Duodenal mucosa (tissue), 2 donors: Measurements from ENCODE around the gene SBF1.
A peak's percentile ranks its signal among the peaks of the same experiment; 100 is the strongest.
"Not testable (repeated sequence)": the region's sequence is repeated elsewhere in the genome, so short reads cannot be mapped to it uniquely, and the experiment has no call there.

Experiments
- H3K27ac ChIP-seq: one replicate; pipeline ENCODE4 v1.7.0; 2013; ENCODE audit warnings: low read depth, low read length
- H3K27me3 ChIP-seq, 2 donors: one replicate each; pipeline ENCODE4 v1.7.0; 2013; ENCODE audit warnings: low read length in 2 of 2, control low read depth in 1 of 2; ENCODE audit not compliant: insufficient read depth in 2 of 2, control insufficient read depth in 1 of 2
- H3K36me3 ChIP-seq, 2 donors: one replicate each; pipeline ENCODE4 v1.7.0; 2013; ENCODE audit warnings: low read length in 2 of 2, control low read depth in 1 of 2; ENCODE audit not compliant: insufficient read depth in 2 of 2, control insufficient read depth in 1 of 2
- H3K4me1 ChIP-seq, 2 donors: one replicate each; pipeline ENCODE4 v1.7.0; 2013; ENCODE audit warnings: low read length in 2 of 2, control low read depth in 1 of 2; ENCODE audit not compliant: insufficient read depth in 2 of 2, control insufficient read depth in 1 of 2
- H3K4me3 ChIP-seq, 2 donors: one replicate each; pipeline ENCODE4 v1.7.0; 2013; ENCODE audit warnings: low read length in 2 of 2, low read depth in 1 of 2
- H3K9ac ChIP-seq, 2 donors: one replicate each; pipeline ENCODE4 v1.7.0; 2013; ENCODE audit warnings: low read length in 2 of 2, low read depth in 1 of 2
- H3K9me3 ChIP-seq, 2 donors: one replicate each; pipeline ENCODE4 v1.7.0; 2013; ENCODE audit warnings: low read length in 2 of 2, control low read depth in 1 of 2; ENCODE audit not compliant: control insufficient read depth in 1 of 2

SBF1 gene

DNA sequence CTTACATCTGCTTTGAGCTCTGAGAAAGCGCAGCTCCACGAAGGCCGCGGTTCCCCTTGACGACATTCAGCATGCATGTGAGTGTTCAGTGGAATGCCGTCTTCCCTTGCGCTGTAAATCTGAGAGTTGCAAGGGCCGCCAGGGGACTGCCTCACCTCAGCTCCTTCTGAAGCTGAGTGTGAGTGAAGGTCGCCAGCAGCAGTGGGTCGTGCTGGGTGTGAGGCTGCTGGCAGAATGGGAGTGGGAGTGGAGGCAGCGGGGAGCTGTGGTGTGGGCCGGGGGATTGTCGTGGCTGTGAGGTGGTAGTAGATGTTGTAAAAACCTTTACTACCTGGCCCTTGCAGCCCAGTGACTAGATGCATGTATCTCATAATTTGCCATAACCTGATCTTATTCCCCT is 66.5 kb downstream of the SBF1 start:
- Histone ChIP-seq H3K9me3 (no peaks in the 10 kb centered on the region), H3K36me3 (peaks cover 7 to 30% of the 10 kb centered on the region in 2 donors), H3K27ac (no peak overlapping the region), H3K9ac (no peak overlapping the region), H3K4me1 (no peaks in the 10 kb centered on the region), H3K4me3 (no peak overlapping the region), H3K27me3 (no peaks in the 10 kb centered on the region)

DNA sequence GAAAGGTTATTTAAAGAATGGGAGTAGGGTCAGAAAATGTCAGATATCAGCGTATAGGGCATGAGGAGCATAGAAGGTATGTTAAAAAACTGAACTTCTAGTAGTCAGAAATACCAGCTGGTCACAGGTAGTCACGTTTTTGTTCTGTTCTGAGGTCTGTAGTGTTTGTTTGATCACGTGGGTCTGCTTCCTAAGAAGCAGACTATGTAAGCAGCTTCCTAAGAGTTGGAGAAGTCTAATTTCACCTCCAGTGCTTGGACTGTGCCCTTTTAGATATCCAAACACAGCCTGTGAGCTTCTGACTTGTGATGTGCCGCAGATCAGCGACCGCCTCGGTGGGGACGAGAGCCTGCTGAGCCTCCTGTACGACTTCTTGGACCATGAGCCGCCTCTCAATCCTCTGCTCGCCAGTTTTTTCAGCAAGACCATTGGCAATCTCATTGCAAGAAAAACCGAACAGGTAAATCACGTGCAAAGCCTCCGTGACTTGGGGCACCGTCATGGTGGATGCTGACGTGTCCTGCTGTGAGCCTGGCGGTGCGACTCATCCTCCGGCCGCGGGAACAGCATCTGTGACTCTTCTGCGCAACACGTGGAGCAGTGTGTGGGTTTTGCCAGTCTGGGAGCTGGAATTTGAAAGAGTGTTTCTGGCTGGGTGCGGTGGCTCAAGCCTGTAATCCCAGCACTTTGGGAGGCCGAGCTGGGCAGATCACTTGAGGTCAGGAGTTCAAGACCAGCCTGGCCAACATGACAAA is 68.2 kb downstream of the SBF1 start:
- H3K9me3 ChIP-seq: no peaks in the 10 kb centered on the region
- peaks cover 7 to 28% of the 10 kb centered on the region in 2 donors for H3K36me3 ChIP-seq
- H3K27me3 ChIP-seq: no peaks in the 10 kb centered on the region
- H3K4me1 ChIP-seq: no peaks in the 10 kb centered on the region
- H3K27ac ChIP-seq: no peak overlapping the region
- no peak overlapping the region for H3K9ac ChIP-seq
- no peak overlapping the region for H3K4me3 ChIP-seq

DNA sequence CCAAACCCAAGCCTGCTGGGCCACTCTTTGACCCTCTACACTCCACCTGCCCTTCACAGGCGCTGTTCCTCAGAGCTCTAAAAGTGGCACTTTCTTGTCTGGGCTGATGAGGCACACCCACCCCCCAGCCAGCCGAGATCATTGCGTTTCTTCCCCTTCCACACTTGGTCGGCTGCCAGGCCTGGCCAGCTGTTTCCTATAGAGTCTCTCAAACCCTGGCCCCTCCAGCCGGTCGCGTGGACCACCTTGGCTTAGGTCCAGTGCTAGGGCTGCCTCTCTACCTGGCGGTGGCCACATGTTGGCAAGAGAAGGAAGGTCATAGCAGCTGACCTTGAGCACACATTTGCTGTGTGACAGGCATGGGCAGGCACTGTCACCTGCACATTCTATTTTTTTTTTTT is 71.1 kb downstream of the SBF1 start:
- Histone ChIP-seq H3K9me3 (no peaks in the 10 kb centered on the region), H3K27me3 (no peaks in the 10 kb centered on the region), H3K9ac (no peak overlapping the region), H3K36me3 (peaks cover 7 to 25% of the 10 kb centered on the region in 2 donors), H3K4me1 (peaks cover 0 to 9% of the 10 kb centered on the region in 2 donors), H3K27ac (no peak overlapping the region), H3K4me3 (no peak overlapping the region)

DNA sequence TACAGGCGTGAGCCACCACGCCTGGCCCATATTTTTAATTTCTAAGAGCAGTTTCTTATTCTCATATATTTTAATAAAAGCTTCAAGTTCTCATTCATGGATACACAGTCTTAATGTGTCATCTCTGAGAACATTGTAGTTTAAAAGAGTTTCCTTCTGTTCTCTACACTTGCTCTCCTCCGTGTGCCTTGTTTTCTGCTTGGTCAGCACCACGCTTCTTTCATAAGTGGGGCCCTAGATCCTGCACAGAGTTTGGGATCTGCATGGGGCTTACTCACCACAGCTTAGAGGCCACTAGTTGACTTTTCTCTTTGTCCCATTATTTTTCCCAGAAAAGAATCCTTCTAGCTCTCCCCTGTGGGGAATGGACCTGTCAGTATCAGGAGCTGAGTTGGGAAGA is 72.9 kb downstream of the SBF1 start:
- Histone ChIP-seq H3K27me3 (no peaks in the 10 kb centered on the region), H3K27ac (no peak overlapping the region), H3K9ac (no peak overlapping the region), H3K4me1 (peaks cover 5 to 13% of the 10 kb centered on the region in 2 donors), H3K36me3 (peaks cover 6 to 11% of the 10 kb centered on the region in 2 donors), H3K9me3 (no peaks in the 10 kb centered on the region), H3K4me3 (no peak overlapping the region)

DNA sequence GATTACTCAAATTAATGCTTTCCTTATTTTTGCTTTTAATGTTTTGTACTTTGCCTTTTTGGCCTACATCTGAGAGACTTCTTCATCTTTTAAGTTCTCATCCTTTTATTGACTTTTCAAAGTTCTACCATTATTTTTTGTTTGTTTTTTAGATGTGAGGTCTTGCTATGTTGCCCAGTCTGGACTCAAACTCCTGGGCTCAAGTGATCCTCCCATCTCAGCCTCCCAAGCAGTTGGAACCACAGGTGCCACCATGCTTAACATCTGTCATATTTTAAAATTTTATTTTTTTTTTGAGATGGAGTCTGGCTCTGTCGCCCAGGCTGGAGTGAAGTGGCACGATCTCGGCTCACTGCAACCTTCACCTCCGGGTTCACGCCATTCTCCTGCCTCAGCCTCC is 73.9 kb downstream of the SBF1 start:
- Histone ChIP-seq H3K4me1 (peaks cover 11 to 19% of the 10 kb centered on the region in 2 donors), H3K36me3 (peaks cover 9 to 11% of the 10 kb centered on the region in 2 donors), H3K9ac (no peak overlapping the region), H3K4me3 (no peak overlapping the region), H3K9me3 (no peaks in the 10 kb centered on the region), H3K27ac (no peak overlapping the region), H3K27me3 (no peaks in the 10 kb centered on the region)

DNA sequence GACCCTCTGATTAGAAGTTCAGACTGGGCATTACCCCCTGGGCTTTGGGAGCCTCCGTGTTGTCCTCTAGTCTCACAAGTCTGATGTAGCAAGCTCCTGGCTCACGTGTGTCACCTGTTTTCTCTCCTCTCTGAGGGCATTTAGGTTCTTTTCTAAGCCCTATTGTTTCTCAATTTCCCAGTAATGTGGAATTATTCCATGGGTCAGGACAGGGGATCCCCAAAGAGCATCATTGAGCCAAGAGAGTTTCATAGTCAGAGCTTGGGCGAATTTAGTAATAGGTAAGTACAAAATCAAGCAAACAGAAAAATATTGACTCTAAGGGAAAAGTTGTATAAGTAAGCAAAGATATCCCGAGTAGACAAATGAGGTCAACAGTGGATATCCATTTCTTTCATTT is 74.4 kb downstream of the SBF1 start:
- H3K9me3 ChIP-seq: no peaks in the 10 kb centered on the region
- H3K4me1 ChIP-seq: peaks cover 11 to 19% of the 10 kb centered on the region in 2 donors
- no peak overlapping the region for H3K4me3 ChIP-seq
- no peak overlapping the region for H3K27ac ChIP-seq
- peaks cover 9 to 13% of the 10 kb centered on the region in 2 donors for H3K36me3 ChIP-seq
- H3K27me3 ChIP-seq: no peaks in the 10 kb centered on the region
- no peak overlapping the region for H3K9ac ChIP-seq

DNA sequence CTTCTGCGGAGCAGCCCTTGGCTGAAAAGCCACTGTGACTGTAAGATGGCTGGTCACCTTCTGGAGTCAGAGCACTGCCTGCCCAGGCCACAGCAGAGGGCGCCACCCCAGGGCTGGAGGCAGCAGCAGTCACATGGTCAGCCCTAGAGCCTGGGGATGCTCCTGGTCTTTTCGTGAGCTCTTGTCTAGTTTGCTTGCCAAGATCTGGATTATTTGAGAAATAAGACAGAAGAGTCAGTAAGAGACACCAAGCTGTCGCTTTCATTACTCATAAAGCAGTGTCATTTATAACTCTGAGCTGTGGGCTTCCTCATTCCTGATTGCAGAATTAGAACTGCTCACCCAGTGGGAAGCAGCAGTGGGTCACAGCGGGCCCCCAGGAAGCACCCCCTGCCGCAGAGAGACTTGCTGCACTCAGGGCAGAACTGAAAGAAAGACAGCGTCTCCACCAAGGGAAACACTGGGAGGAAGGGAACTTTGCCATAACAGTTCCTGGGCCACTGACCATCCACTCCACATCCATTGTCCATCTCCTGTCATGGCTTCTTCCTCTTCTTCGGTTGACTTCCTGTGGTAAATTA is 75.0 kb downstream of the SBF1 start:
- H3K27me3 ChIP-seq: no peaks in the 10 kb centered on the region
- peaks cover 11 to 19% of the 10 kb centered on the region in 2 donors for H3K4me1 ChIP-seq
- peaks cover 9 to 18% of the 10 kb centered on the region in 2 donors for H3K36me3 ChIP-seq
- peak overlapping the region; percentile 43 for H3K27ac ChIP-seq
- peak overlapping the region in 1 of 2 donors; percentile 22 for H3K9ac ChIP-seq
- no peaks in the 10 kb centered on the region for H3K9me3 ChIP-seq
- peak overlapping the region in 1 of 2 donors; percentile 3 for H3K4me3 ChIP-seq

DNA sequence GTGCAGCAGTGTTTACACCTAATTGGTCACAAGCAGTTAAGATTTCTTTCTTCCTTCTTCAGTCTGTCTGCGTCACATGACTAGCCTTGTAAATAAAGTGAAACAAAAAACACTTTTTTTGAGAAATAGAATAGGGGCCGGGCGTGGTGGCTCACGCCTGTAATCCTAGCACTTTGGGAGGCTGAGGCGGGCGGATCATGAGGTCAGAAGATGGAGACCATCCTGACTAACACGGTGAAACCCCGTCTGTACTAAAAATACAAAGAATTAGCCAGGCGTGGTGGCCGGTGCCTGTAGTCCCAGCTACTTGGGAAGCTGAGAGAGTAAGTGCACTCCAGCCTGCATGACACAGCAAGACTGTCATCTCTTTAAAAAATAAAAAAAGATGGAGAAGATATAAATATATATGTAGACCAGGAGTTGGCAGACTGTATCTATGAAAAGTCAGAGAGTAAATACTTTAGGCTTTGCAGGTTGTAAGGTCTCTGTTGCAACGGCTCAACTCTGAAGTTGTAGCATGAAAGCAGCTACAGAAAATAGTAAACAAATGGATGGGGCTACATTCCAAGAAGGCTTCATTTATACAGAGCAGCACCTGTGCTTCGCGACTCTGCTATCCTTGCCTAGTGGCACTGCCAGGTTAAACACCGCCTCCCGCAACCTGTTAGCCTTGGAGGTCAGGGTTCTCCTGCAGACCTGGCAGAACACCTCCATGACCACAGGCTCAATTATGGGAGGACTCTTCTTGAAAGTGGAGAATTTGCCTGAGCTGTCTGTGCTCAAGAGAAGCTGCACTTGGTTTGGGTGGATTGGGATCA is 75.8 kb downstream of the SBF1 start:
- H3K36me3 ChIP-seq: peaks cover 10 to 22% of the 10 kb centered on the region in 2 donors
- peak overlapping the region in 1 of 2 donors; percentile 3 for H3K4me3 ChIP-seq
- H3K9ac ChIP-seq: peak overlapping the region in 1 of 2 donors; percentile 22
- peaks cover 11 to 19% of the 10 kb centered on the region in 2 donors for H3K4me1 ChIP-seq
- no peaks in the 10 kb centered on the region for H3K9me3 ChIP-seq
- peak overlapping the region; percentile 43 for H3K27ac ChIP-seq
- no peaks in the 10 kb centered on the region for H3K27me3 ChIP-seq

DNA sequence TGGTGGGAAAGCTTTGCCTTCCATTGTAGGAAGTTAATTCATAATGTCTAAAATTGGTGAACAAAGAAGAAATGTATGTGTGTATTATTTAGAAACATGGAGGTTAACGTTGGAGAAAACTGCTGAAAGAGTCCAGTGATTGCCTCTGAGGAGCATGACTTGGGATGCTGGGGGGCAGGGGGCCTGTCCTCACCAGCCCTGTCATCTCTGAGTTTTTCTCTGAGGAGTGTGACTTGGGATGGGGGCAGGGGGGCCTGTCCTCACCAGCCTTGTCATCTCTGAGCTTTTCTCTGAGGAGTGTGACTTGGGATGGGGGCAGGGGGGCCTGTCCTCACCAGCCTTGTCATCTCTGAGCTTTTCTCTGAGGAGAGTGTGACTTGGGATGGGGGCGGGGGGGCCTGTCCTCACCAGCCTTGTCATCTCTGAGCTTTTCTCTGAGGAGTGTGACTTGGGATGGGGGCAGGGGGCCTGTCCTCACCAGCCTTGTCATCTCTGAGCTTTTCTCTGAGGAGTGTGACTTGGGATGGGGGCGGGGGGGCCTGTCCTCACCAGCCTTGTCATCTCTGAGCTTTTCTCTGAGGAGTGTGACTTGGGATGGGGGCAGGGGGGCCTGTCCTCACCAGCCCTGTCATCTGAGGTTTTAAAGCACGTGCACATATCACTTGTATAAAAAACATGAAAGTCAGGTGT is 77.3 kb downstream of the SBF1 start:
- H3K9ac ChIP-seq, H3K27ac ChIP-seq, H3K27me3 ChIP-seq, H3K9me3 ChIP-seq, H3K4me3 ChIP-seq: not testable (repeated sequence)
- peaks cover 16 to 33% of the 10 kb centered on the region in 2 donors for H3K36me3 ChIP-seq
- peaks cover 11 to 19% of the 10 kb centered on the region in 2 donors for H3K4me1 ChIP-seq
